D341Med (cell line): Measurements from ENCODE around the gene DTL.

Experiments
- DNase-seq: peaks from one replicate; pipeline ENCODE4 v3.0.0; 2012; ENCODE audit warnings: low spot score

DTL gene

DNA sequence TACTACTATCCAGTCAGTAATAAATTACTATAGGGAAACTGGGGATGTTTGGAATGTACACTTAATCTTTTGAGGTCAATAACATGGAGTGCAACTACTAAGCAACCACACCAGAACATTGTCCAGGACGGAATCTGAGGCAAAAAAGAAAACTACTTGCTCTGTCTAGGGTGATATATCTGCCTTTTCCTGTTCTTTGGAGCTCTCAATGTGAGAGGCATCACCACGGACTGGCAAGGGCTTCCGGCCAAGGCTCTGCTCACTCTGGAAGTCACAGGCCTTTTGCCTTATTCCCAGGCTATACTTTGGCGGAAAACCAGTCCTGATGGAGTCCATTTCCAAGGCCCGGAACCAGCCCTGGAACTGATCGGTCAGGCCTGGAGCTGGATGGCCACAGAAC lies 94.2 kb downstream of the DTL start:
- no peak for DNase-seq

DNA sequence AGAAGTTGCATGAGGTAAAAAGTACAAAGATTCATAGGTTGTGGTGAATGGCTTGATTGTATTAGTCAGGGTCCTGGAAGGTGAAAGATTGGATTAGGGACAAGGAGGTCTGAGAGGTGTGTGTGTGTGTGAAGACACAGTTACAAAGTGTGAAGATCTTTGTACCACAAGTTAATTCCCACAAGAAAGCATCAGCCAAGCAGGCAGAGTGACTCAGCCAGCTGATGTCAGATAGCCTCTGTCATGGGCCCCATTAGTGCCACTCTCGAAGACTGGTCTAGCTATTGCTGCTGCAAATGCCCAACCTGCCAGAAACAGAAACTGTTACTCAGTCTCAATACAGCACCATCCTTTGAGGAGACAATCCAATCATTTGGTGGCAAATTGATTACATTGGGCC lies 96.5 kb downstream of the DTL start:
- DNase-seq: no peak

DNA sequence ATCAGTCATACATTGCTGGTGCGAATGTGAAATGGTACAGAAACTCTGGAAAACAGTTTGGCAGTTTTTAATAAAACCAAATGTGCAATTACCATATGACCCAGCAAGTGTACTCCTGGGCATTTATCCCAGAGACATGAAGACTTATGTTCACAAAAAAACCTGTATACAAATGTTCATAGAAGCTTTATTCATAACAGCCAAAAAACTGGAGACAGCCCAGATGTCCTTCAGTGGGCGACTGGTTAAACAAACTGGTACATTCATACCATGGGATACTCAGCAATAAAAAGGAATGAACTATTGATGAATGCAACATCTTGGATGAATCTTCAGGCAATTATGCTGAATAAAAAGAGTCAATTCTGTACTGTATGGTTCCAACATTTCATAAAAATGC lies 97.8 kb downstream of the DTL start:
- no peak for DNase-seq

DNA sequence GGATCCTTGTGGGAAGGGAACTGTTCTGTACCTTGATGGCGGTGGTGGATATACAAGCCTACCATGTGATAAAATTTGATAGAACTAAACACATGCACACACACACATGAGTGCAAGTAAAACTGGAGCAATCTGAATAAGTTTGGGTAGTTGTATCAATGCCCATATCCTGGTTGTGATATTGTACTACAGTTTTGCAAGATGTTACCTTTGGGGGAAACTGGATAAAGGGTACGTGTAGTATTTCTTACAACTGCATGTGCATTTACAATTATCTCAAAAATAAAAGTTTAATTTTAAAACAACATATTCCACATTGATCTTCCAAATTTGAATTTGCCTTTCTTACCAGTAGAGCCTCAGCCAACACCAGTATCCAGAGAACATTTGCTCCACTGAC lies 99.6 kb downstream of the DTL start:
- DNase-seq: no peak

DNA sequence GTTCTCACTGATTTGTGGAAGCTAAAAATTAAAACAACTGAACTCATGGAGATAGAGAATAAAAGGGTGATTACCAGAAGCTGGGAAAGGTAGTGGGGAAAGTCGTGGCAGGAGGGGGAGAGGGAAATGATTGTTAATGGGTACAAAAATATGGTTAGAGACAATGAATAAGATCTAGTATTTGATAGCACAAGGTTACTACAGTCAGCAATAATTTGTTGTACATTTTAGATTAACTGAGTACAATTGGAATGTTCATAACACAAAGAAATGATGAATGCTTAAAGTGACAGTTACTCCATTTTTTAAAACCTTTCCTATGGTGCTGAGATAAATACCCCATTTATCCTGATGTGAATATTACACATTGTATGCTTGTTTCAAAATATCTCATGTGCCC lies 102.3 kb downstream of the DTL start:
- no peak for DNase-seq

DNA sequence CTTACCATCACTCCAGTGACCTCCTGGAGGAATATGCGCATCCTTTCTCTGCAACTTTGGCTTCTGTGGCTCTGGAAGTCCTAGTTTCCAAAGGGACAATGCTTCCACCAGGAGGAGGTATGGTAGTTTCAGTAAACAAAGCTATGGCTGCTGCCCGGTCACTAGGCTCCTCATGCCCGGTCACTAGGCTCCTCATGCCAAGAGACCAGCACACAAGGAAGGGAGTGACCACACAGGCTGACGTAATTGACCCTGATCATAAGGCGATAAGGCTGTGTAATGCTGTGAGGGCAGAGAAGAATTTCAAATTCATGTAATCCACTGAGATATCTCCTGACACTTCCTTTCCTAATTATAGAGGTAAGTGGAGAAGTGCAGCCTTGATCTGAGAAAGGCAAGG lies 102.9 kb downstream of the DTL start:
- no peak for DNase-seq

DNA sequence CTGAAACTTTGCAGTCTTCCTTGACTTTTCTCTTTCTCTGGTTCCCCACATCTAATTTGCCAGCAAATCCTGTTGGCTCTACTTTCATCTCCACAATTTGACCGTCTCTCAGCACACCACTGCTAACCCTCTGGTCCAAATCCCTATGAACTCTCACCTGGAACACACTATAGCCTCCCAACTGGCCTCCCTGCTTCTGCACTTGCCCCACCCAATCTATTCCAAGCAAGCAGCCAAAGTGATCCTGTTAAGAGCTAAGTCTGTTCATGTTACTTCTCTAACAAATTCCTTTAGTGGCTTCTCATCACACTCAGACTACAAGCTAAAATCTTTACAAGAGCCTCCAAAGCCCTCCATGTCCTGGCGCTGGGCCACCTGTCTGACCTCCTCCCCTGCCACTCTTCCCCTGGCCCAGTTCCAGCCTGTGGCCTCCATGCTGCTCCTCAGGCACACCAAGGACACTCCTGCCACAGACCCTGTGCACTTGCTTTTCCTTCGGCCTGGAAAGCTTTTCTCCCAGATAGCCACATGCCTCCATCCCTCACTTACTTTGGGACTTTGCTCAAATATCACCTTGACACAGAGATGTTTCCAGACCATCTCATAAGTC lies 104.1 kb downstream of the DTL start:
- DNase-seq: no peak

DNA sequence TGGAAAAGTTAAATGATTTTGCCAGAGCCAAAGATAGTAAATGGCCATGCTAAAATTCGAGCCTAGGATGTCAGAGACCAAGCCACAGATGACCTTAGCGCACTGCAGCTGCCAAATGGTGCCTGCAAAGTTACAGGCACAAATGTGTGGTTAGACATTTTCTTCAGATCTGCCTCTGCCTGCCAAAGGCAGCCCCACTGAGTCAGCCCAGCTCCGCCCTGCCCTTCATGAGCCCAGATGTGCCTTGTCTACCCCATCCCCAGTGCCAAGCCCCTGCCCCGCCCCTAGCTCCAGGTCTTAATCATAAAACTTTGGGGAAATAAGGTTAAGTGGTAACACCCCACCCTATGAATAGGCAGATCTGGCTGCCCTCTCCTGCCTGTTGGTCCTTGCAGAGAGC lies 105.9 kb downstream of the DTL start:
- DNase-seq: no peak

DNA sequence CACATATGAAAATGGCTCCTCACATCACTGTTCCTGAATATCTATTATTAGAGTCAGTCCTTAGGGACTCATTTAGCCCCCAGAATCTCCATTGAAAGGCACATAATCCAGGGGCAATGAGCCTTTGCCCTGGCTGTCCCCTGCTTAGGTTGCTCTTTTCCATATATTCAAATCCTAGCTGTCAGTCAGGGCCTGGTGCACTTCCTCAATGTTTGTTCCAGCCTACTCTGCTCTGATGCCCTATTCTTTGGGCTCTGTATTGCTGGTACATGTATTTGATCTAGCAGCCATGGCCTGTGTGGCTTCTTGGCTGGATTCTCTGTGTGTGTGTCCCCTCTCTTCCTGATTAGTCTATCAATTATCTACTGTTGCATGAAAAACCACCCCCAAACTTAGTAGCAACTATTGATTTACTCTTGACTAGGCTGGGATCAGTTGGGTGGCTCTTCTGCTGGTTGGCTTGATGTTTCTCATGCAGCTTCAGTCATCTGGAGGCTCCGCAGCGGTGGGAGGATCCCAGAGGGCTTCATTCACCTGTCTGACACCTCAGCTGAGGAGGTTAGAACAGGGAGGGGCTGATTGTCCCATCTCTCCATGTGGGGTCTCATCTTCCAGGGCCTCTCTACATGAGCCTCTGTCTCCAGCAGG lies 107.5 kb downstream of the DTL start:
- DNase-seq: no peak

DNA sequence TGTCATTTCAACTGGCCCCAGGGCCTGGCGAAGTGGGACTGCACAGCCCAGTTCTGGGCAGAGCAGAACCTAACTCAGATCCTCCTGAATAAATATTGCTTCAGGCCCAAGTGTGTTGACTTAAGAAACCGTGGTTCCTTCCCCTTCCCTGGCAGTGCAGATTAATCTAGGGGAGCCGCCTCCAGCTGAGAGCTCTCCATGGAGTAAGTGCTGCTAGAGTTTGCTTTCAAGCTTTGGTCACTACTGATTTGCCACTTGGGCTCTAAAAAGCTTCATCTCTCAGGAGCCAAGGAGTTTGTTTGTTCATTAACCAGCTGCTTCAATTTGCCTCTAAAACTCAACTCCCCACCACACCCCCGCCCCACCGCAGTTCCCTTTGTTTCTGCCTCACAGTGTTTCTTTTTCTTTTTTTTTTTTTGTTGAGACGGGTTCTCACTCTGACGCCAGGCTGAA lies 112.1 kb downstream of the DTL start:
- DNase-seq: no peak

DNA sequence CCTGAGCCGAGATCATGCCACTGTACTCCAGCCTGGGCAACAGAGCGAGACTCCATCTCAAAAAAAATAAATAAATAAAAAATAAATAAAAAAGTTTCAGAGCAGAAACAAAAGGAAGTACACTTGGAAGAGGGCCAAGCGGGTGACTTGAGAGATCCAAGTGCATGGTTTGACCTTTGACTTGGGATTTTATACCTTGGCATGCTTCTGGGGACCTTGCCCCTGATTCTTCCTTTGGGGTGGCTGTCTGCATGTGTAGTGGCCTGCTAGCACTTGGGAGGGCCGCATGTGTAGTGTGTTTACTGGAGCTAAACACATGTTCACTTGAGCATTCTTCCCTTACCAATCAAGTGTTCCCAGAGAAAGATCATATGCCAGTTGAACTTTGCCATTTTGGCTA lies 114.0 kb downstream of the DTL start:
- no peak for DNase-seq

DNA sequence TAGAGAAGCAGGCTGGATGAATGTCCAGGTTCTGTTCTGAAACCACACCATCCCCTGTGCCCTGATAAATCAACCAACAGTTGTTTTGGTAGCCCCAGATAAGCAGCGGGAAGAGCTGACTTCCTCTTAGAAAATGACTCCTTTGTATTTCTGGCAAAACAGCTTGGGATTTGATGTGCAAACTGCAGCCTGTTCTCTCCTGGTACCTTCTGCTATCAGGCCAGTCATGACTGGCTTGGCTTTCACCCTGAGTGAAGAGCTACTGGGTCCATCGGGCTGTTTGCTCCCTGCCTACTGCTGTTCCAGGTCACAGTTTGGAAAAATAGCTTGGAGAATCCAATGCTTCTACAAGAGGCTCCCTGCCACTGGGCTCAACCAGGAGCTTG lies 116.8 kb downstream of the DTL start:
- DNase-seq: no peak

DNA sequence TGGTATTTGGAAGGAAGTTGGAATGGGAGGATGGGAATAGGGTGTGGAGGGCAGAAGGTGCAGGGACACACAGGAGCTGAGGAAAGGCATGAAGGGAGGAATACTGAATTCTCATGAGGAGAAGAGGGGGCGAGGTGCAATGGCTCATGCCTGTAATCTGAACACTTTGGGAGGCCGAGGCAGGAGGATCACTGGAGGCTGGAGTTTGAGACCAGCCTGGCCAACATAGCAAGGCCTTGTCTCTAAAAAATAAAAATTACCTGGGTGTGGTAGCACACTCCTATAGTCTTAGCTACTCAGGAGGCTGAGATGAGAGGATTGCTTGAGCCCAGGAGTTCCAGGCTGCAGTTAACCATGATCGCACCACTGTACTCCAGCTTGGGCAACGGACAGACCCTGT lies 117.3 kb downstream of the DTL start:
- no peak for DNase-seq

DNA sequence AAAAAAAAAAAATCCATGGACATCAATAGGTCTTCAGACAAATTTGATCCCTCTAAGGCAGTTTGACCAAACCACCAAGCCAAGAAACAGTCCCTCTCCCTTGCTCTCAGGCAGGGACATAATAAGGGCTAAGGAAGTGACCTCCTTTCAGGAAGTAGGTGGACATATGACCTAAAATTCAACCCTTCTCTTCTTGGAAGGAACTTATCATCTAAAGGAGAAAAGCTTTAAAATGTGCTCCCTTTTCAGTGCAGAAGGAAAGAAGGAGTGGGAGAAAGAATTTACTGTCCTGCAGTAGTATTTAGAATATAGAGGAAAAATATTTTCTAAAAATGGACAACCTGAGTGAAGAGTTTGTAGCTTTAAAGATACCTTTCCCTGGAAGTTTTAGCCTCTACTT lies 118.1 kb downstream of the DTL start:
- no peak for DNase-seq
